Left hindlimb (tissue), 1 donor: ENCODE results near the gene MLH3.

ENCODE experiments used
- DNase-seq: peaks from one replicate; pipeline ENCODE4 v3.0.0-alpha.2; 2018

The MLH3 gene

GRCh38 chr14:75064205-75064567 lies 12.9 kb upstream of the MLH3 start:
- DNase-seq: no peak

DNA sequence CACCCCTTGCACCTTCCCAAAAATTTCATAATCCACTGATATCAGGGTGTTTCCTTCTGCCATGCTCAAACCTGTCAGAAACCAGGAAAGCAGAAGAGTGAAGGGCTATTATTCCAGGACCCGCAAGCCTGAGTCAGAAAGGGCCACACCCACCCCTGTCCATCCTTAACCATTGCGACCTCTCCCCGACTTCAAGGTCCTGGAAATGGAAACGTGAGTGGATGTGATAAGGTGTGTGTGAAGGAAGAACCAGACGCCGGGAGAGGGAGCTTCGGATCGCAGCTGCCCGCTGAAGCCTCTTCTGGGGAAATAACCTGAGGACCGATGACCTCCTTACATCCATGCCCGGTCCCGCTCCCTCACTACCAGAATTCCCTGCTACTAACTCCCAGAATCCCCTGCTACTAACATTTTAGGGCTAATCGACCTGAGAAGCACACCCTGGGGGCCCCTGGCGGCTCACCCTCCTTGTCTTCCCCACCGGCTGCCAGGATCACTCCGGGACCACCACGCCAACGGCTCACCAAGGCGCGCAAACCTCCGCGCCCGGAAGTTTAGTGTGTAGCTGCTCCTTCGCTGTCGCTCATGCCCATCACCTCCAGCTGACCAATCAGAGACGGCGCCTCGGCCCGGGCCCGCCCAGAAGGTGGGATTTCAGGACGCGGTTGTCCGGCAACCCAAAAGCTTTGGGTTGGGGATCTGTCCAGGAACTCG lies 12.4 kb upstream of the MLH3 start, which contains the start of gene ACYP1:
ACYP1 (minus strand) TSS at position 534 of the 714 bp plus-strand sequence; CDS start at position 63, 471 bp downstream.
- DNase-seq: peak; percentile 96

DNA sequence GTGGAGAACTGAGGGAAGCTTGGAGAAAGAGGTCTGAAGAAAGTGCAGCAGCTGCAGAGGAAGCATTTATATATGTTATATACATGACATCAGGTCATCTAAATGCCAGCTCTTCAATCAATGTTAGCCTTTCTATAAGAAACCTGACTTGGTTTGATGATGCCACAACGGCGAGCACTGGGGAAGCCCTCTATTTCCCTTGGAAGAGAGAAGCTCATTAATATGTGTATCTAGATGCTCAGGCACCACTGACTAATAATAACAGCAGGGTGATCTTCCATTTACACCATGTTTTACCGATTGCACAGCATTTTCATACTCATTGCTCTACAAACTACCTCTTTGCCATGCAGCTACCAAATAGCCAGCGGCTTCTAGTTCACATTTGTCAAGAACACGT lies 11.7 kb upstream of the MLH3 start:
- no peak for DNase-seq

DNA sequence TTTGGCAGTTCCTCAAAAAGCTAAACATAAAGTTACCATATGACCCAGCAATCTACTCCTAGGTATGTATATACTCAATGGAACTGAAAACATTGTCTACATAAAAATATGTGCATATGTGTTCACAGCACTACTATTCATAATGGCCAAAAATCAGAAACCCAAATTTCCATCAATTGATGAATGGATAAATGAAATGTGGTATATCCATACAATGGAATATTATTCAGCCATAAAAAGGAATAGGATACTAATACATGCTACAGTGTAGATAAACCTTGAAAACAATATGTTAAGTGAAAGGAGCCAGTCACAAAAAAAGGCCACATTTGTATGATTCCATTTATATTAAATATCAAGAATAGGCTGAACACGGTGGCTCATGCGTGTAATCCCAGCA lies 9.2 kb upstream of the MLH3 start:
- DNase-seq: no peak

GRCh38 chr14:75059642-75060041 lies 8.4 kb upstream of the MLH3 start:
- DNase-seq: no peak

DNA sequence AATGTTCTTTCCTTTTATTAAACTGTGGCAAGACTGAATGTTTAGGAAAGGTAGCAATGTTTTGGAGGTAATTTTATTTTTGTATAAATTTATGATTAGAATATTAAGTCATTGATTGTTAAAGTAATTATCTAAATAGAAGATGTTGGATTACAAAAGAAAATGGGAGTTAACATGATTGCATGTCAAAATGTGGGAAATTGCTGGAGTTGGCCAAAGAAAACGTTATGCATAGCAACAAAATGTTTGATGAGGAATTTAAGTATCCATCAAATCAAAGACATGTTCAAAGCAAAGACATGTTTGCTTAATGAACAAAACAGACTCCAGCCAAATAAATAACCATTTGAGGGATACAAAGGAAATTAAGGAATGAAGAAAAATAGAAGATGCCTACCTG lies 3.2 kb upstream of the MLH3 start:
- DNase-seq: no peak

- DNase-seq: no peak
These were observed 2.4 kb upstream of the MLH3 start for GRCh38 chr14:75053396-75054291.

GRCh38 chr14:75051556-75051899 lies 261 bp upstream of the MLH3 start:
- no peak for DNase-seq

- DNase-seq: no peak
These were observed 1.5 kb downstream of the MLH3 start for GRCh38 chr14:75049731-75050201.

DNA sequence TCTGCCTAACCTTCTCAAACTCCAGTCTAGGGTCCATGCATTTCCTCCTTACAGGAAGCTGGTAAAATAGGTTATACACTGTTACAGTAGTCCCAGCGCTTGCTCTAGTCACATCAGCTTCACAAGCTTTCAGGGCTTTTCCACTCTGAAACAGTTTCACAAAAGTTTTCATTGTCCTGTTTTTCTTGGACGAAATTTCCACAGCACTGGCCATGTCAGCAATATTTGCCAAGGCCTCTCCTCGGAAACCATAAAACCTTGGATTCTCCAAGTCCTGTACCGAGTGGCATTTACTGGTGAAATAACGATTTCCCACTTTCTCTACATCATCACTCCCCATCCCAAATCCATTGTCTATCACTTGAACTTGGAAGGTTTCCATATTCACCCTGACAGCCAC lies 2.1 kb downstream of the MLH3 start:
- no peak for DNase-seq

DNA sequence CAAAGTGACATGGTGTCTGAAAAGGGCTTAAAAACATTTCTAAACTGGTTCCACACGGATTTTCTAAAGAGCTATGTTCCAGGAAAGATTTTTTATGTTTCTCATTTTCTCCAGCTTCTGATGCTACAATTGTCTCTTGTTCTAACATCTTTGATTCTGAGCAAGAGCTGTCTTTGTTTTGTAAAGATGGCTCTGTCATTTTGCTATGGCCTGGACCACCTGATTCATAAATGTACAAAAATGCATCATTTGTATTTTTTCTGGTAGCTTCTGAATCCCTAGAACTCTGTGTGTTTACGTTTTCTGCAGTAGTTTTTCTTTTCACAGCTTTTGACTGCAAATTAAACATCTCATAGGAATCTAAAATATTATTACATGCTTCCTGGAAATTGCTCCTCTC lies 3.2 kb downstream of the MLH3 start:
- DNase-seq: no peak

DNA sequence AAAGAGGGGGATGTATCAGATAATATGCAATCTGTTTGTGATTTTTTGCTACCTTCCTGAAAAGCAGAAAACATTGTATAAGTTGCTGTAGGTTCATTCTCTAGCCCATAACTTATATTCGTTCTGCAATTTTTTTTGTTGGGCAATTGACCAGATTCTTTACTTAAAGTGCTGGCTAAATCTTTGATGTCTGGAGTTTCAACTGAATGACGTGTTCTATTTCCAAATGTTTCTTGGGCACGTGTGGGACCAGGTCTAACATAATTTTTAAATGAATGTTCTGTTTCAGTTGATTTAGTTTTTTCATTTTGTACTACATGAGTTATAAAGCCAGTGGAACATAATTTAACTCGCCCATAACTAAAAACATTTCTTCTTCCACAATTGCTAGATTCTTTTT lies 3.8 kb downstream of the MLH3 start:
- DNase-seq: no peak

DNA sequence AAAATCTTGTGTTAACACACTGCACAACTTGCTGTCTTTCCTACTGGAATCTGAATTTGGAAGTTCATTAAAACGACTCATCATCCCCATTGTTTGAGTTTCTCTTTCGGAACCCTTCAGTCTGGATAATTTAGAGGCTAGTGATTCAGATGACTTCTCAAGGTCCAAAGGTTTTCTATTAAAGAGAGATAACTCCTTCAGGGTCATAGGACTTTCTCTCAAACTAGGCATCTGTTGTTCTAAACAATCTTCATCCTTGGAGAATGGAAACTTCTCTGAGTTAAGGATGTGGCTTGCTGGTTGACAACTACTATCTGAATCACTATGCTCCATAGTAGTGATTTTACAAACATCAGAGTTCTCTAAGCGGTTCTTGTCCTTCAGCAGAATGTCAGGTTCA lies 4.4 kb downstream of the MLH3 start:
- DNase-seq: no peak

- DNase-seq: no peak
These were observed 5.0 kb downstream of the MLH3 start for GRCh38 chr14:75046275-75046674.

DNA sequence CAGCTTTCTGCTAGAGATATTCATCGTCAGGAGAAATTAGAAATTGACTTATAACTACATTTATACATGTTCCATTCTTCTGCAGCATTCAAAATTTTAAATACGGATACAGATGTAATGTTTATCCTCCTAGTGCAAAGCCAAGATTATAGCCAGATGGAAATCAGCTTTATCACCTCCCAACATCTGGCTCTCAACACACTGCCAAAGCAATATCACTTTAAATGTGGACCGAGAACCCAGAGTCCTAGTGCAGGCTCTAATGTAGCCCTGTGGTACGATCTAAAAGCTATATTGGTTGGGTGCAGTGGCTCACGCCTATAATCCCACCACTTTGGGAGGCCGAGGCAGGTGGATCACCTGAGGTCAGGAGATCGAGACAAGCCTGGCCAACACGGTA lies 6.5 kb downstream of the MLH3 start:
- DNase-seq: no peak

DNA sequence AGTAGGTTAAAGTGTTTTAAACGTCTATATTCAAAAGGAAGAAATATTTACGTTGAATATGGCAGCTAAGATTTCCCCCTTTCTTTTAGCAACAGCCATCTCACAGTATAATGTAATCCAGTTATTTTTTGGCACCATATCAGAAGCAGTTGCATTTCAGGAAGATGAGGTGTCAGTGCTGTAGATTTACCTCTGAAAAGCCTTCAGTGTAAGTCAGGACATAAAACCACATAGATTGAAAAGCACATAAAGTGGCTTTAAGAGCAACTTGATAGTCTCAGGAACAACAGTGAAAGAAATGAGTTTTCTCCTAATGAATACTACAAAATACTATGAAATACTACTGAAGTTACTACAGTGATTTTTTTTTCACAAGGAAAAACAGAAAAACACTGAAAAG lies 6.9 kb downstream of the MLH3 start:
- DNase-seq: no peak

DNA sequence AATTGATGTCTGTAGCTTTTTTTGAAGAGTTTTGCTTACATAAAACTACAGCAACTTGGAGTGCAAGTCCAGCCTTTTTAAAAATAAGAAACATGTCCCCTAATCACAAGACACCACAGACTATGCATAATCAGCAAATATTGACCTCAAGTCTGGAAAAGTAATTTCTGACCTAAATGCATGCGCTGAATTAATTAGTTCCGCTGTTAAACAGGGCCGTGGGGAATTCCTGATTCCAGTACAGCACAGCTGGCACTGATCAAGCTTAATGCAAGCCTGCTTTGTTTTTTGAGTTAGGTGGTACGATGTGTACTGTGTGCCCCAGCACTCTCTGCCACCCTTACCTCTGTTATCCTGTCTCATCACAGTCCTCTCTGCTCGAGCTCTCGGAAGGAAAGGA lies 9.2 kb downstream of the MLH3 start:
- DNase-seq: no peak

DNA sequence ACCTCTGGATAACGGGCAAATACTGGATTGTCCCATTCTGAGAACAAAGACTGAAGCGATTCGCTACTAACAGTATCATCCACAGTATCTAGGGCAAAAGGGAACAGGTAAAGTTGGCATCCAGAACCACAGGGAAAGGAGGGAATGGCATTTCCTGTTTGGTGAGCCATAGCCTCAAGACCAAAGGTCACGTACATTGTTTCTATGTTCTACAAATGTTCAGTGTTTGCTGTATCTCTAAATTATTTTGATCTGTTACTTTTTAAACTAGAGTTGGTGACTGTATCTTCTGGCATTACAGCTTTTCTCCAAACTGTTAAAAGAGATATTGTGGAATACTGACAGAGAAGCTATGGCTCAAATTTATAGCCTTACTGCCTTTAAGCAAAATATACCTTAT lies 9.7 kb downstream of the MLH3 start:
- DNase-seq: no peak

DNA sequence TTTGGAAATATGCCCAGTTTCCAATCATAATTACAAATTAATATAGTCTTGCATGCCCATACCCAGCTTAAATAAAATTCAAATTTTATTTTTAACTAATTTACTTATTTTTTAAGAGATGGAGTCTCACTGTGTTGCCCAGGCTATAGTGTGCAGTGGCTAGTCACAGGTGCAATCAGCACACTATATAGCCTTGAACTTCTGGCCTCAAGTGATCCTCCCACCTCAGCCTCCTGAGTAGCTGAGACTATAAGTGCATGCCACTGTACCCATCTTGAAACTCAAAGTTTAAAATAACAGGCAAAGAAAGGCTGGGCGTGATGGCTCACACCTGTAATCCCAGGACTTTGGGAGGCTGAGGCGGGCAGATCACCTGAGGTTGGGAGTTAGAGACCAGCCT lies 10.3 kb downstream of the MLH3 start:
- DNase-seq: no peak

DNA sequence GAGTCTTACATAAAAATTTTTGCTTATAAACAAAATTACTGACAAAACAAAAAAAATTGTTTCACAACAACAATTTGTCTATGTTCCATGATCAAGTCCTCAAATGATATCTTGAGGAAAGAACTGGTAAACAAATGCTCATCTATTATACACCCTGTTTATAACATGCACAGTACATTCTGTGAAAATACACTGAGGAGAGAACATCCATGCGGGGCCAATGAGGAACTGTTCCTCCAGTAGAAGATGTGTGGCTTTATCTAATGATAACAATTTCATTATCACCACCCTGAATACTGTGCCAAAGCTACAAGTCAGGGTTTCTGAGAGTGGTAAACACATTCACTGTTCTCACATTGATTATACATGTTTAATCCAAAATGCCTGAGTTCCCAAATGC lies 10.8 kb downstream of the MLH3 start:
- no peak for DNase-seq

- DNase-seq: no peak
These were observed 18.3 kb downstream of the MLH3 start for GRCh38 chr14:75032939-75033338.

- DNase-seq: no peak
These were observed 21.1 kb downstream of the MLH3 start for GRCh38 chr14:75030147-75030546.

DNA sequence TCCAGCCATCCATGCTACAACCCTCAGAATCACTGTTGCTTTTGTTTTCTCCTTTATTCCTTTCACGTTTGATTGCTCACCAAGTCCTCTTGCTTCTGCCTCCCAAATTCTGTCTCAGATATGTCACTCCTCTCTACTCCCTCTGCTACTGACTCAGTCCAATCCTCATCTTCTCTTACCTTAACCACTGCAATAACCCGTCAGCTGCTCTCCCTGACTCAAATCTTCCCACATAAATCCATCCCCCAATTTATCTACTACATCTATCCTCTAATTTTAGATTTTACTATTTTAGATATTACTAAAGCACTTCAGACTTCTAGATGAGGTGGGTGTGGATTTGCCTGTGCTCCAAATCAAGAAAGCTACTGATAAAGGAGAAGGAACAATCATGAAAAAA lies 25.4 kb downstream of the MLH3 start:
- DNase-seq: no peak

DNA sequence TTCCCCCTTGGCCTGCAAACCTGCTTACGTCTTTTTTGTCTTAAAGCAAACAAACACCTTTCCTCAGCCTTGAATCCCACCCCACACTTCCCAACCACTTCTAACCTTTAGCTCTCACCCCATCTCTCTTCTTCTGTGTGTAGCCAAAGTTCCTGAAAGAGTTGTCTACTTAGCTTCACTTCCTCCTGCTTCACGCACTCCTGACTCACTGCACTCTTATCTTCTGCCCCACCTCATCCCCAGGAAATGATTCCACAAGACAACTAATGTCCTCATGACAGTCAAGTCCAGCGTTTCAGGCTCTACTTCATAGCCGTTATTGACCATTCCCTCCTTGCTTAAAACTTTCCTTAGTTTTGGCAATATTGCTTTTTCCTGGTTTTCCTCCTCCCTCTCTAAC lies 26.2 kb downstream of the MLH3 start:
- DNase-seq: no peak
